ENCODE measurements around the gene GPR161. TPM values are rescaled to one million over a fixed set of nuclear protein-coding genes. Genes with fewer than 3 reads are reported as not detected.

Gene GPR161
- total and polyA plus RNA-seq, 9 of the 15 experiments (the other 6 are each of a cell fraction or from before 2014, with no cell fraction given): 0.15 to 2.4 (median 0.76) TPM

DNA sequence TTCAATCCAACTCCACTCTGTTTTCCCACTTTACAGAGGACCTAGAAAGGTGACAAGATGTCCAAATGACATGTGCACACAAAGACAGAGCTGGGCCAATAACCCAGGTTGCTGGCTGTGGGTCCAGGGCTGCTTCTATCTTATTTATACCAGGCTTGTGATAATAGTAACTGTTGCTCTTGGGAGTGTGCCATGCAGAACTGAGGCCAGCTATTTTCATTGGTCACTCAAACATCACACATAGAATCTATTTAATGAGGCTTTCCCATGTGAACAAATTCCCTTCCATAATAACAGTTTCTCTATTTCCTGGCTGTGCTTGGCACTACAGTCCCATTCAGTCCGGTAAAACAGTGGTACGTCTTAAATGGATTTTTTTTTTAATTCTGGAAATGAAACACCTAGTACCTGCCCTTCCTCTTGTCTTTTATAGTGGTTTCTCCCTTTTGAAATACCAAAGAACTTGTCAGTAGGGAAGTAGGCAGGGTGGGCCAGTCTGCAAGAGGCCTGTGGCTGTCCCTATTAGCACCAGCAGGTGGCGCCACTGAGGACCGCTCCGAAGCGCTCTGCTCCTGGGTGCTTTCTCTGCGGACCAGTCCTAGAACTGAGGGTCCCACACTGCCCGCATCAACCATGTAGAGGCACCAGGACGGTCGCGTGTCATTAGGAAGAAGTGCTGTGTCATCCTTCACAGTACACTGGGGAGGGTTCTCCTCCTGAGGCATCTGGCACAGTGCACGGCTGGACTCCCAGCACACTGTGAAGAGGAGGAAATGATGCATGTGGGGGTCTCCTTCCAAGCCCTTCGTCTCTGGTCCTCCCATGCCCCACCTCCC lies 52.1 kb downstream of the GPR161 start (continued):
- no peak for TF ChIP-seq ZSCAN29 (IDR thresholded peaks at IDR 0.05)
- TF ChIP-seq SMARCB1 (IDR thresholded peaks at IDR 0.05; ENCODE audit: insufficient read length, low read depth): no peak
- no peak for TF ChIP-seq MTA2 (IDR thresholded peaks at IDR 0.05; ENCODE audit: low read depth)
- no peak for TF ChIP-seq NCOR1 (IDR thresholded peaks at IDR 0.05)
- TF ChIP-seq SMARCC2 (IDR thresholded peaks at IDR 0.05; ENCODE audit: low read depth): no peak
- TF ChIP-seq, protein P1, sequence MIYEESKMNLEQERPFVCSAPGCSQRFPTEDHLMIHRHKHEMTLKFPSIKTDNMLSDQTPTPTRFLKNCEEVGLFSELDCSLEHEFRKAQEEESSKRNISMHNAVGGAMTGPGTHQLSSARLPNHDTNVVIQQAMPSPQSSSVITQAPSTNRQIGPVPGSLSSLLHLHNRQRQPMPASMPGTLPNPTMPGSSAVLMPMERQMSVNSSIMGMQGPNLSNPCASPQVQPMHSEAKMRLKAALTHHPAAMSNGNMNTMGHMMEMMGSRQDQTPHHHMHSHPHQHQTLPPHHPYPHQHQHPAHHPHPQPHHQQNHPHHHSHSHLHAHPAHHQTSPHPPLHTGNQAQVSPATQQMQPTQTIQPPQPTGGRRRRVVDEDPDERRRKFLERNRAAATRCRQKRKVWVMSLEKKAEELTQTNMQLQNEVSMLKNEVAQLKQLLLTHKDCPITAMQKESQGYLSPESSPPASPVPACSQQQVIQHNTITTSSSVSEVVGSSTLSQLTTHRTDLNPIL (CRISPR knock-in tag; IDR thresholded peaks at IDR 0.05): no peak
- TF ChIP-seq ZNF253 (CRISPR knock-in tag; conservative IDR thresholded peaks at IDR 0.05): no peak
- no peak for TF ChIP-seq FOXA3 (CRISPR knock-in tag; conservative IDR thresholded peaks at IDR 0.05 in 1 of 2, IDR thresholded peaks at IDR 0.05 in 1 of 2)
- no peak for TF ChIP-seq TAL1 (IDR thresholded peaks at IDR 0.05)
- TF ChIP-seq ZNF347 (CRISPR knock-in tag; IDR thresholded peaks at IDR 0.05; ENCODE audit: low read depth): no peak
- no peak for TF ChIP-seq CBX3 (IDR thresholded peaks at IDR 0.05; ENCODE audit: borderline replicate concordance in 1 of 2, low read length in 2 of 2)
- TF ChIP-seq NR2C2 (CRISPR knock-in tag; IDR thresholded peaks at IDR 0.05): no peak
- TF ChIP-seq NR2C2 (tag; IDR thresholded peaks at IDR 0.05): no peak
- TF ChIP-seq ZZZ3 (IDR thresholded peaks at IDR 0.05): no peak
- no peak for TF ChIP-seq KLF10 (CRISPR knock-in tag; IDR thresholded peaks at IDR 0.05)
- TF ChIP-seq, protein P2, sequence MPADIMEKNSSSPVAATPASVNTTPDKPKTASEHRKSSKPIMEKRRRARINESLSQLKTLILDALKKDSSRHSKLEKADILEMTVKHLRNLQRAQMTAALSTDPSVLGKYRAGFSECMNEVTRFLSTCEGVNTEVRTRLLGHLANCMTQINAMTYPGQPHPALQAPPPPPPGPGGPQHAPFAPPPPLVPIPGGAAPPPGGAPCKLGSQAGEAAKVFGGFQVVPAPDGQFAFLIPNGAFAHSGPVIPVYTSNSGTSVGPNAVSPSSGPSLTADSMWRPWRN (IDR thresholded peaks at IDR 0.05; ENCODE audit: low read depth): no peak
- no peak for TF ChIP-seq ZBTB1 (CRISPR knock-in tag; IDR thresholded peaks at IDR 0.05; ENCODE audit: borderline replicate concordance, low read depth)
- TF ChIP-seq, protein P3, sequence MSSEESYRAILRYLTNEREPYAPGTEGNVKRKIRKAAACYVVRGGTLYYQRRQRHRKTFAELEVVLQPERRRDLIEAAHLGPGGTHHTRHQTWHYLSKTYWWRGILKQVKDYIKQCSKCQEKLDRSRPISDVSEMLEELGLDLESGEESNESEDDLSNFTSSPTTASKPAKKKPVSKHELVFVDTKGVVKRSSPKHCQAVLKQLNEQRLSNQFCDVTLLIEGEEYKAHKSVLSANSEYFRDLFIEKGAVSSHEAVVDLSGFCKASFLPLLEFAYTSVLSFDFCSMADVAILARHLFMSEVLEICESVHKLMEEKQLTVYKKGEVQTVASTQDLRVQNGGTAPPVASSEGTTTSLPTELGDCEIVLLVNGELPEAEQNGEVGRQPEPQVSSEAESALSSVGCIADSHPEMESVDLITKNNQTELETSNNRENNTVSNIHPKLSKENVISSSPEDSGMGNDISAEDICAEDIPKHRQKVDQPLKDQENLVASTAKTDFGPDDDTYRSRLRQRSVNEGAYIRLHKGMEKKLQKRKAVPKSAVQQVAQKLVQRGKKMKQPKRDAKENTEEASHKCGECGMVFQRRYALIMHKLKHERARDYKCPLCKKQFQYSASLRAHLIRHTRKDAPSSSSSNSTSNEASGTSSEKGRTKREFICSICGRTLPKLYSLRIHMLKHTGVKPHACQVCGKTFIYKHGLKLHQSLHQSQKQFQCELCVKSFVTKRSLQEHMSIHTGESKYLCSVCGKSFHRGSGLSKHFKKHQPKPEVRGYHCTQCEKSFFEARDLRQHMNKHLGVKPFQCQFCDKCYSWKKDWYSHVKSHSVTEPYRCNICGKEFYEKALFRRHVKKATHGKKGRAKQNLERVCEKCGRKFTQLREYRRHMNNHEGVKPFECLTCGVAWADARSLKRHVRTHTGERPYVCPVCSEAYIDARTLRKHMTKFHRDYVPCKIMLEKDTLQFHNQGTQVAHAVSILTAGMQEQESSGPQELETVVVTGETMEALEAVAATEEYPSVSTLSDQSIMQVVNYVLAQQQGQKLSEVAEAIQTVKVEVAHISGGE (CRISPR knock-in tag; IDR thresholded peaks at IDR 0.05): no peak
- no peak for TF ChIP-seq PPARD (CRISPR knock-in tag; IDR thresholded peaks at IDR 0.05)
- TF ChIP-seq, protein P4, sequence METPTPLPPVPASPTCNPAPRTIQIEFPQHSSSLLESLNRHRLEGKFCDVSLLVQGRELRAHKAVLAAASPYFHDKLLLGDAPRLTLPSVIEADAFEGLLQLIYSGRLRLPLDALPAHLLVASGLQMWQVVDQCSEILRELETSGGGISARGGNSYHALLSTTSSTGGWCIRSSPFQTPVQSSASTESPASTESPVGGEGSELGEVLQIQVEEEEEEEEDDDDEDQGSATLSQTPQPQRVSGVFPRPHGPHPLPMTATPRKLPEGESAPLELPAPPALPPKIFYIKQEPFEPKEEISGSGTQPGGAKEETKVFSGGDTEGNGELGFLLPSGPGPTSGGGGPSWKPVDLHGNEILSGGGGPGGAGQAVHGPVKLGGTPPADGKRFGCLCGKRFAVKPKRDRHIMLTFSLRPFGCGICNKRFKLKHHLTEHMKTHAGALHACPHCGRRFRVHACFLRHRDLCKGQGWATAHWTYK (CRISPR knock-in tag; IDR thresholded peaks at IDR 0.05): no peak
- TF ChIP-seq SMAD4 (CRISPR knock-in tag; conservative IDR thresholded peaks at IDR 0.05): 0 out of 2 replicates have a peak, but pooled peaks have one; percentile 30
- no peak for TF ChIP-seq ZNF75A (CRISPR knock-in tag; IDR thresholded peaks at IDR 0.05)

All from K562 (cell line).